PC-3 (cell line): ENCODE data around the gene NARS2.

Experiments used
- CTCF ChIP-seq: fragments of 300-600 bp; sonication (generic); conservative IDR thresholded peaks from 2 replicates; pipeline ENCODE4 v1.5.1; 2017; ENCODE audit warnings: antibody characterized with exemption, low read depth, mild to moderate bottlenecking, low read length
- EZH2 ChIP-seq: fragments of 300-600 bp; sonication (generic); IDR thresholded peaks from one replicate; pipeline ENCODE4 v1.6.1; 2017; ENCODE audit warnings: antibody characterized with exemption, mild to moderate bottlenecking, low read length; ENCODE audit not compliant: unreplicated experiment

GRCh38 chr11:78622666-78623065 is 48.0 kb upstream of the NARS2 start:
- TF ChIP-seq CTCF (no peak), EZH2 (no peak)
